ENCODE results near the gene ARID1A. TPM values are rescaled to one million over a fixed set of nuclear protein-coding genes. Genes with fewer than 3 reads are reported as not detected.

ARID1A gene
- total and polyA plus RNA-seq, 9 of the 15 experiments (the other 6 are each of a cell fraction or from before 2014, with no cell fraction given), result 8.3 to 88.3 (median 22.5) TPM

DNA sequence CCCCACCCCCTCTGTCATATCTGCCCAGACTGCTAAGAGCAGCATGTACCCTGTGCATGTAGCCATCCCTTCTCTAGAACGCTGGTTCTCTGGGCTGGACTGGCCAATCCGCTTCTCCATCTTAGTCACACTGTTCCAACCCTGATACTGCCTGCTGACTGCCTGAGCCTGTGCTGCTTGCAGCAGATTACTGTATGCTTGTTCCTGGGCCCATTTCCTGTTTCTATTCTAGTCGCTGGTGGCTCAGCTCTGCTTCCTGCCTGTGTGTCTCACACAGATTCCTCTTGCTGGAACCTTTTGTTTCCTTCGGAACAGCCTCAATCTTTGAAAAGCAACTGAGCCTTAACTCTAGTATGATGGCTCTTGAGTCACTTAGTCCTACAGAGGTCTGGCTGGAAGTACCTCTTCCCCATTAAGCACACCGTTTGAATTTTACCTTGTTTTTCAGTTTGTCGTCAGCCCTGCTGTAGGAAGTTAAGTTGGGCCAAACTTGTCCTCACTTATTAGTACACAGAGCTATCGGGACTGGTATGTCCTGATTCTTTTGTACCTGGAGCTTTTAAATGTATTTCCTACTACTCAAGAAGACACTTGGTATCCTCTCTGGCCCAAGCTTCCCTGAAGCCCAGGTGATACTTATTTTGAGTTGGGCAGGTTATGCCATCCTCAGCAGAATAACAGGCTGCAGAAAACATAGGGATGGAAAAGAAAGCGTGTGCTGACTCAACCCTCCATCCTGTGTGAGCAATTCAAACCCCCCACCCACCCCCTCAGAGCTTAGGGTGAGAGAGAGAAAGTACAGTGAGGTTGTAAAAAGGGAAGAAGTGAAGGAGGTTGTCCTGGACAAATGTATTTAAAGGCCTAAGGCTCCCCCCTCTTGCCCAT lies 48.5 kb downstream of the ARID1A start (continued):
- TF ChIP-seq PRPF4 (IDR thresholded peaks at IDR 0.05; ENCODE audit: insufficient read depth, low read depth, low read length, poor library complexity, severe bottlenecking) (no peak), KLF13 (tag; IDR thresholded peaks at IDR 0.05; ENCODE audit: borderline replicate concordance, low read depth) (no peak), ADNP (tag; IDR thresholded peaks at IDR 0.05) (no peak), MYNN (IDR thresholded peaks at IDR 0.05) (peak; percentile 78; the same call in 1 of the 2 replicates), MYNN (CRISPR knock-in tag; IDR thresholded peaks at IDR 0.05) (no peak), ETS2 (tag; IDR thresholded peaks at IDR 0.05; ENCODE audit: borderline replicate concordance, poor library complexity, severe bottlenecking) (peak; percentile 97), LARP7 (IDR thresholded peaks at IDR 0.05) (no peak), CREB3L1 (IDR thresholded peaks at IDR 0.05; ENCODE audit: borderline replicate concordance, low read depth) (peak; percentile 98), MAFF (IDR thresholded peaks at IDR 0.05; ENCODE audit: low read length) (no peak; the same call in 1 of the 2 replicates), ZFP91 (CRISPR knock-in tag; IDR thresholded peaks at IDR 0.05) (no peak), E2F3 (CRISPR knock-in tag; IDR thresholded peaks at IDR 0.05) (no peak), KLF1 (tag; IDR thresholded peaks at IDR 0.05) (peak; percentile 66), TFAP4 (CRISPR knock-in tag; IDR thresholded peaks at IDR 0.05; ENCODE audit: borderline replicate concordance) (peak; percentile 90), HMG20B (CRISPR knock-in tag; IDR thresholded peaks at IDR 0.05) (no peak), ZNF41 (CRISPR knock-in tag; conservative IDR thresholded peaks at IDR 0.05) (no peak), PHTF2 (CRISPR knock-in tag; IDR thresholded peaks at IDR 0.05) (no peak), CREBBP (IDR thresholded peaks at IDR 0.05; ENCODE audit: low read depth, low read length) (no peak), TCFL5 (CRISPR knock-in tag; conservative IDR thresholded peaks at IDR 0.05) (no peak), SP2 (IDR thresholded peaks at IDR 0.05; ENCODE audit: extremely low read depth, low read depth, low read length, poor library complexity, severe bottlenecking) (no peak), TBP (optimal IDR thresholded peaks at IDR 0.05; ENCODE audit: low read depth, low read length) (peak; percentile 45)
- TF ChIP-seq, protein P1, sequence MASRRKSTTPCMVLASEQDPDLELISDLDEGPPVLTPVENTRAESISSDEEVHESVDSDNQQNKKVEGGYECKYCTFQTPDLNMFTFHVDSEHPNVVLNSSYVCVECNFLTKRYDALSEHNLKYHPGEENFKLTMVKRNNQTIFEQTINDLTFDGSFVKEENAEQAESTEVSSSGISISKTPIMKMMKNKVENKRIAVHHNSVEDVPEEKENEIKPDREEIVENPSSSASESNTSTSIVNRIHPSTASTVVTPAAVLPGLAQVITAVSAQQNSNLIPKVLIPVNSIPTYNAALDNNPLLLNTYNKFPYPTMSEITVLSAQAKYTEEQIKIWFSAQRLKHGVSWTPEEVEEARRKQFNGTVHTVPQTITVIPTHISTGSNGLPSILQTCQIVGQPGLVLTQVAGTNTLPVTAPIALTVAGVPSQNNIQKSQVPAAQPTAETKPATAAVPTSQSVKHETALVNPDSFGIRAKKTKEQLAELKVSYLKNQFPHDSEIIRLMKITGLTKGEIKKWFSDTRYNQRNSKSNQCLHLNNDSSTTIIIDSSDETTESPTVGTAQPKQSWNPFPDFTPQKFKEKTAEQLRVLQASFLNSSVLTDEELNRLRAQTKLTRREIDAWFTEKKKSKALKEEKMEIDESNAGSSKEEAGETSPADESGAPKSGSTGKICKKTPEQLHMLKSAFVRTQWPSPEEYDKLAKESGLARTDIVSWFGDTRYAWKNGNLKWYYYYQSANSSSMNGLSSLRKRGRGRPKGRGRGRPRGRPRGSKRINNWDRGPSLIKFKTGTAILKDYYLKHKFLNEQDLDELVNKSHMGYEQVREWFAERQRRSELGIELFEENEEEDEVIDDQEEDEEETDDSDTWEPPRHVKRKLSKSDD (conservative IDR thresholded peaks at IDR 0.05; ENCODE audit: low read length), result 0 out of 2 replicates have a peak, but pooled peaks have one; percentile 25

All from K562 (cell line).